CD4-positive, alpha-beta T cell treated with Interleukin-12 subunit alpha and Interleukin-12 subunit beta, for 1 hour (primary cell): Measurements from ENCODE around the gene ACTR10.
"Not testable (repeated sequence)": the region's sequence is repeated elsewhere in the genome, so short reads cannot be mapped to it uniquely, and the experiment has no call there.

ENCODE experiments used
- DNase-seq: peaks from one replicate; pipeline ENCODE4 v3.0.0-alpha.2; 2020

Gene ACTR10

GRCh38 chr14:58227096-58227819, 27.3 kb downstream of the ACTR10 start:
- DNase-seq, result no peak

- peak; percentile 65 for DNase-seq
These were observed 38.6 kb downstream of the ACTR10 start for GRCh38 chr14:58238252-58239243.

- peak; percentile 89 for DNase-seq
These were observed 39.6 kb downstream of the ACTR10 start for GRCh38 chr14:58239244-58240195.

- DNase-seq, result no peak
These were observed 44.0 kb downstream of the ACTR10 start for GRCh38 chr14:58243790-58244555.

GRCh38 chr14:58244556-58245387, 44.8 kb downstream of the ACTR10 start, which contains the start of gene PSMA3:
Gene PSMA3, plus strand, starts transcription at chr14:58244843. Its CDS starts 78 bp downstream, at chr14:58244921.
- DNase-seq, result peak; percentile 98

- DNase-seq, result no peak
These were observed 45.6 kb downstream of the ACTR10 start for GRCh38 chr14:58245562-58245961.

GRCh38 chr14:58249611-58250010, 49.7 kb downstream of the ACTR10 start:
- no peak for DNase-seq

GRCh38 chr14:58258156-58258555, 58.2 kb downstream of the ACTR10 start:
- no peak for DNase-seq

- not testable (repeated sequence) for DNase-seq
These were observed 62.1 kb downstream of the ACTR10 start for GRCh38 chr14:58262005-58262404.

GRCh38 chr14:58265401-58265800, 65.5 kb downstream of the ACTR10 start:
- DNase-seq, result no peak

- DNase-seq, result no peak
These were observed 70.7 kb downstream of the ACTR10 start for GRCh38 chr14:58270628-58271027.

GRCh38 chr14:58272588-58273372, 72.8 kb downstream of the ACTR10 start:
- no peak for DNase-seq

GRCh38 chr14:58274881-58275280, 74.9 kb downstream of the ACTR10 start:
- no peak for DNase-seq

- DNase-seq, result no peak
These were observed 75.7 kb downstream of the ACTR10 start for GRCh38 chr14:58275527-58276190.

GRCh38 chr14:58276208-58276607, 76.3 kb downstream of the ACTR10 start:
- no peak for DNase-seq

- no peak for DNase-seq
These were observed 78.2 kb downstream of the ACTR10 start for GRCh38 chr14:58278177-58278576.

- DNase-seq, result peak; percentile 45
These were observed 81.2 kb downstream of the ACTR10 start for GRCh38 chr14:58280954-58281787.

GRCh38 chr14:58281969-58282368, 82.0 kb downstream of the ACTR10 start:
- DNase-seq, result no peak
